Measurements from ENCODE around the gene CDKL4. TPM values are rescaled to one million over a fixed set of nuclear protein-coding genes. Genes with fewer than 3 reads are reported as not detected.

Gene CDKL4
- total and polyA plus RNA-seq, 11 donors: 0.11 to 1.1 (median 0.67) TPM; not detected in 4

- TF ChIP-seq POLR2A (IDR thresholded peaks at IDR 0.05): no peak
- WGBS, 4 donors: 72 to 77% (median 74%) methylated on average over 3 of the region's 3 CpGs
- H3K27me3 ChIP-seq: no peaks in the 10 kb centered on the region
- ATAC-seq (peak in 3 of 4 donors; percentile 52 to 58 (median 52)), DNase-seq (no peak)
- peaks cover 0 to 88% (median 57%) of the 10 kb centered on the region in 9 donors for H3K36me3 ChIP-seq
- no peaks in the 10 kb centered on the region for H3K9me3 ChIP-seq
- peak overlapping the region in 2 of 12 donors; percentile 3 to 46 for H3K27ac ChIP-seq
- peaks cover 0 to 16% (median 0%) of the 10 kb centered on the region in 12 donors for H3K4me1 ChIP-seq
- intact Hi-C loops (cut with DNase I): no loop called here
- no peak overlapping the region for H3K4me3 ChIP-seq
These were observed 22.5 kb upstream of the CDKL4 start for GRCh38 chr2:39266139-39266805.

- no peak overlapping the region for H3K4me3 ChIP-seq
- H3K27me3 ChIP-seq: no peaks in the 10 kb centered on the region
- DNase-seq (no peak), ATAC-seq (no peak)
- H3K4me1 ChIP-seq: peaks cover 0 to 16% (median 0%) of the 10 kb centered on the region in 12 donors
- peak overlapping the region in 1 of 12 donors; percentile 6 for H3K27ac ChIP-seq
- TF ChIP-seq POLR2A (IDR thresholded peaks at IDR 0.05): no peak
- H3K36me3 ChIP-seq: peaks cover 0 to 88% (median 57%) of the 10 kb centered on the region in 9 donors
- intact Hi-C loops (cut with DNase I): no loop called here
- 89 to 95% (median 93%) methylated on average over 2 of the region's 2 CpGs for WGBS, 4 donors
- H3K9me3 ChIP-seq: no peaks in the 10 kb centered on the region
These were observed 21.5 kb upstream of the CDKL4 start for GRCh38 chr2:39265315-39265714.

DNA sequence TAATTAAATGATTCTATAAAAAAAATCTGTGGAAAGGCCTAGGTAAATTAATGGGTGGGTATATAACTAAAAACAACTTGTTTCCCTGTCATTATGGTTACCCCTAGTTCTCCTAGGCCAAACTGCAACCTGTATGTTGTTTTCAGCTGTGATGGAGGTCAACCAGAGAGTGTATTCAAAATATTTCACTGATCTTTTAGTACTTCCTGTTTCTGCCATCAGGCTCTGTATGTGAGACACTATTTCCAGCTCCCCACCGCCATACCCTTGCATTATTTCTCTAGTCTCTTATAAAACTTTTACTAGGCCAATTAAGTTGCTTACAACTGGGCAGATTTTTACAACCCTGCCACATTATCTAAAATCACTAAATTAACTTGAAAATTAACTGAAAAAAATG is 21.0 kb upstream of the CDKL4 start:
- TF ChIP-seq CTCF (IDR thresholded peaks at IDR 0.05): no peak
- TF ChIP-seq POLR2A (IDR thresholded peaks at IDR 0.05): no peak
- 84 to 96% (median 90%) methylated on average over 1 of the region's 1 CpG for WGBS, 4 donors
- Histone ChIP-seq H3K4me1 (peaks cover 0 to 16% (median 0%) of the 10 kb centered on the region in 12 donors), H3K9me3 (no peaks in the 10 kb centered on the region), H3K36me3 (peaks cover 0 to 88% (median 57%) of the 10 kb centered on the region in 9 donors), H3K27me3 (no peaks in the 10 kb centered on the region), H3K27ac (peak overlapping the region in 1 of 12 donors; percentile 6), H3K4me3 (no peak overlapping the region)
- ATAC-seq (no peak), DNase-seq (no peak)
- intact Hi-C loops (cut with DNase I): no loop called here

DNA sequence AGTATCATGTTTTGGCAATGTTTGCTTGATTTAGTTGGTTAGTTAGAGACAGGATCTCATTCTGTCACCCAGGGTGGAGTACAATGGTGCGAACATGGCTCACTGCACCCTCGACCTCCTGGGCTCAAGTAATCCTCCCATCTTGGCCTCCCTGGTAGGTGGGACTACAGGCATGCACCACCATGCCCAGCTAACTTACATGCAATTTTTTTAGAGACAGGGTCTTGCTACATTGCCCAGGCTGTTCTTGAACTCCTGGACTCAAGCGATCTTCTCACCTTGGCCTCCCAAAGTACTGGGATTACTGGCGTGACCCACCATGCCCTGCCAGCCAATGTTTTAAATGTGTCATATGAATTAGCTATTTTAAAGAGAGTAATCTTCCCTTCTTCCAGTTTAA is 16.3 kb upstream of the CDKL4 start:
- Histone ChIP-seq H3K4me1 (peaks cover 0 to under 1% (median 0%) of the 10 kb centered on the region in 12 donors), H3K27me3 (no peaks in the 10 kb centered on the region), H3K27ac (no peak overlapping the region), H3K36me3 (peaks cover 0 to 98% (median 91%) of the 10 kb centered on the region in 9 donors), H3K9me3 (no peaks in the 10 kb centered on the region), H3K4me3 (no peak overlapping the region)
- TF ChIP-seq POLR2A (IDR thresholded peaks at IDR 0.05): no peak
- TF ChIP-seq CTCF (IDR thresholded peaks at IDR 0.05): no peak
- whole genome bisulfite sequencing, 4 donors: 95 to 100% (median 98%) methylated on average over 4 of the region's 4 CpGs
- DNase-seq (no peak), ATAC-seq (no peak)
- intact Hi-C loops (cut with DNase I): no loop called here

GRCh38 chr2:39256040-39256439 is 12.3 kb upstream of the CDKL4 start:
- TF ChIP-seq CTCF (IDR thresholded peaks at IDR 0.05) (no peak), POLR2A (IDR thresholded peaks at IDR 0.05) (no peak)
- intact Hi-C loops (cut with DNase I): no loop called here
- H3K4me1 ChIP-seq: peaks cover 0 to 4% (median 0%) of the 10 kb centered on the region in 12 donors
- ATAC-seq (no peak), DNase-seq (no peak)
- H3K27ac ChIP-seq: no peak overlapping the region
- peaks cover 0 to 100% (median 96%) of the 10 kb centered on the region in 9 donors for H3K36me3 ChIP-seq
- no peaks in the 10 kb centered on the region for H3K9me3 ChIP-seq
- H3K4me3 ChIP-seq: no peak overlapping the region
- H3K27me3 ChIP-seq: no peaks in the 10 kb centered on the region
